HG03045 (cell line): ENCODE data around the gene CTNNBL1.

Experiments
- ATAC-seq: cut with Tn5 transposase; IDR thresholded peaks from one replicate; pipeline ENCODE4 v1.9.1; 2021; ENCODE audit warnings: mild to moderate bottlenecking, moderate library complexity; ENCODE audit not compliant: unreplicated experiment

The CTNNBL1 gene

GRCh38 chr20:37808233-37809070, 114.6 kb downstream of the CTNNBL1 start:
- no peak for ATAC-seq

- no peak for ATAC-seq
Measured at GRCh38 chr20:37810027-37810426, 116.2 kb downstream of the CTNNBL1 start.

GRCh38 chr20:37816003-37816402, 122.2 kb downstream of the CTNNBL1 start:
- ATAC-seq: no peak

- no peak for ATAC-seq
Measured at GRCh38 chr20:37816726-37817125, 122.9 kb downstream of the CTNNBL1 start.

- ATAC-seq: no peak
Measured at GRCh38 chr20:37821696-37822095, 127.9 kb downstream of the CTNNBL1 start.

GRCh38 chr20:37822141-37822601, 128.3 kb downstream of the CTNNBL1 start:
- ATAC-seq: no peak

- no peak for ATAC-seq
Measured at GRCh38 chr20:37823296-37823980, 129.6 kb downstream of the CTNNBL1 start.

- no peak for ATAC-seq
Measured at GRCh38 chr20:37827605-37828004, 133.8 kb downstream of the CTNNBL1 start.

- no peak for ATAC-seq
Measured at GRCh38 chr20:37828684-37829083, 134.9 kb downstream of the CTNNBL1 start.

- no peak for ATAC-seq
Measured at GRCh38 chr20:37829128-37829527, 135.3 kb downstream of the CTNNBL1 start.

GRCh38 chr20:37833221-37833896, 139.5 kb downstream of the CTNNBL1 start:
- ATAC-seq: no peak

GRCh38 chr20:37836926-37837325, 143.1 kb downstream of the CTNNBL1 start:
- ATAC-seq: no peak

- no peak for ATAC-seq
Measured at GRCh38 chr20:37837924-37838323, 144.1 kb downstream of the CTNNBL1 start.

GRCh38 chr20:37838769-37839431, 145.1 kb downstream of the CTNNBL1 start:
- ATAC-seq: no peak

- no peak for ATAC-seq
Measured at GRCh38 chr20:37839432-37839827, 145.6 kb downstream of the CTNNBL1 start.

GRCh38 chr20:37839955-37840354, 146.1 kb downstream of the CTNNBL1 start:
- no peak for ATAC-seq

GRCh38 chr20:37841389-37841788, 147.6 kb downstream of the CTNNBL1 start:
- ATAC-seq: no peak

GRCh38 chr20:37841971-37842370, 148.1 kb downstream of the CTNNBL1 start:
- no peak for ATAC-seq

GRCh38 chr20:37845241-37845681, 151.4 kb downstream of the CTNNBL1 start:
- ATAC-seq: no peak

GRCh38 chr20:37845878-37846277, 152.0 kb downstream of the CTNNBL1 start:
- ATAC-seq: no peak

GRCh38 chr20:37846573-37846972, 152.7 kb downstream of the CTNNBL1 start:
- ATAC-seq: no peak
